ENCODE data around the gene PTPRG. TPM values are rescaled to one million over a fixed set of nuclear protein-coding genes. Genes with fewer than 3 reads are reported as not detected.

Gene PTPRG
- total RNA-seq, 2 experiments from 2014 or later = 0.03 to 0.05 TPM

DNA sequence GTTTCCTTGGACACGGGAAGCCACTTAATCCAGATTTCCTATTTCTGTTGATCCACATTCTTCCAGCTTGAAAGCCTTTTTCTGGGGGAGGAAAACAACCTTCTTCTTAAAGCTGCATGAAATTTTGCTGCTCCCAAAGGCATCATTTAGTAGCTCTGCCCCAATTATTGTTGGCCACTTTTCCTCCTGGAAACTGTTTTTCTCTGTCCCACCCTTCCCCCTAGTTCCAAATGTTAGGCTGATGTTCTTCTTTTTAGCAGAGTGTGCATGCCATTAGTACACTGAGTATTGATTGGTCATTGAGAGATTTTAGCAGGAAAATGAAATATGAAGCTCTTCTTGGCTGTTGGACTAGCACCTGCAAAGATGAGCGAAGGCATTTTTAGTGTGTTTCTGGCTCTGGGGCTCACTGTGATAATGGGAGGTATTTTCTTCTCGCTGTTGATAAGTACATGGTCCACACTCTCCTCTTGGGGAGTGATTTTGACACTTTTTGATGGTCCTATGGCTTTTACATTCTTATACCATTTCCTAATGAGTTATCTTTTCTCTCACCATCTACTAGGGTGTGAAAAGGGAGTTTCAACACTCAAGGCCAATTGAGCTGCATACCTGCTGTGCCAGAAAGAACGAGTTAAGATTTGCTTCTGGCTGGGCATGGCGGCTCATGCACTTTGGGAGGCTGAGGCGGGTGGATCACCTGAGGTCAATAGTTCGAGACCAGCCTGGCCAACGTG is 200.5 kb downstream of the PTPRG start:
- Mint-ChIP-seq H3K27ac (no peak overlapping the region), H3K36me3 (ENCODE audit: low read depth) (no peaks in the 10 kb centered on the region), H3K27me3 (no peaks in the 10 kb centered on the region), H3K4me3 (no peak overlapping the region), H3K9me3 (no peaks in the 10 kb centered on the region), H3K4me1 (ENCODE audit: low read depth) (no peaks in the 10 kb centered on the region)
- Histone ChIP-seq H3K36me3 (ENCODE audit: insufficient read depth, low read length) (no peaks in the 10 kb centered on the region), H3K9me3 (ENCODE audit: control insufficient read depth in 1 of 2, insufficient read depth in 1 of 2, low read length in 2 of 2) (peaks cover 0 to 5% of the 10 kb centered on the region in 2 experiments), H3K27ac (ENCODE audit: low read depth in 1 of 2, low read length in 2 of 2) (no peak overlapping the region), H3K27me3 (ENCODE audit: control insufficient read depth in 1 of 2, insufficient read depth in 2 of 2, low read length in 2 of 2) (no peaks in the 10 kb centered on the region), H3K4me1 (ENCODE audit: insufficient read depth, low read length) (no peaks in the 10 kb centered on the region), H3K4me3 (ENCODE audit: low read length) (no peak overlapping the region)
- TF ChIP-seq, protein P1, sequence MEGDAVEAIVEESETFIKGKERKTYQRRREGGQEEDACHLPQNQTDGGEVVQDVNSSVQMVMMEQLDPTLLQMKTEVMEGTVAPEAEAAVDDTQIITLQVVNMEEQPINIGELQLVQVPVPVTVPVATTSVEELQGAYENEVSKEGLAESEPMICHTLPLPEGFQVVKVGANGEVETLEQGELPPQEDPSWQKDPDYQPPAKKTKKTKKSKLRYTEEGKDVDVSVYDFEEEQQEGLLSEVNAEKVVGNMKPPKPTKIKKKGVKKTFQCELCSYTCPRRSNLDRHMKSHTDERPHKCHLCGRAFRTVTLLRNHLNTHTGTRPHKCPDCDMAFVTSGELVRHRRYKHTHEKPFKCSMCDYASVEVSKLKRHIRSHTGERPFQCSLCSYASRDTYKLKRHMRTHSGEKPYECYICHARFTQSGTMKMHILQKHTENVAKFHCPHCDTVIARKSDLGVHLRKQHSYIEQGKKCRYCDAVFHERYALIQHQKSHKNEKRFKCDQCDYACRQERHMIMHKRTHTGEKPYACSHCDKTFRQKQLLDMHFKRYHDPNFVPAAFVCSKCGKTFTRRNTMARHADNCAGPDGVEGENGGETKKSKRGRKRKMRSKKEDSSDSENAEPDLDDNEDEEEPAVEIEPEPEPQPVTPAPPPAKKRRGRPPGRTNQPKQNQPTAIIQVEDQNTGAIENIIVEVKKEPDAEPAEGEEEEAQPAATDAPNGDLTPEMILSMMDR (IDR thresholded peaks at IDR 0.05) = no peak
- ChIA-PET POLR2A (no interaction called here), CTCF (no interaction called here)
- intact Hi-C loops (cut with DNase I, micrococcal nuclease) = no loop called here
- ATAC-seq (ENCODE audit: poor library complexity) = no peak
- no peak for DNase-seq

GRCh38 chr3:61765157-61765876 is 203.9 kb downstream of the PTPRG start:
- ATAC-seq (ENCODE audit: poor library complexity) (no peak), DNase-seq (no peak)
- Histone ChIP-seq H3K4me1 (ENCODE audit: insufficient read depth, low read length) (no peaks in the 10 kb centered on the region), H3K9me3 (ENCODE audit: control insufficient read depth in 1 of 2, insufficient read depth in 1 of 2, low read length in 2 of 2) (peaks cover 0 to 5% of the 10 kb centered on the region in 2 experiments), H3K36me3 (ENCODE audit: insufficient read depth, low read length) (no peaks in the 10 kb centered on the region), H3K27ac (ENCODE audit: low read depth in 1 of 2, low read length in 2 of 2) (no peak overlapping the region), H3K4me3 (ENCODE audit: low read length) (no peak overlapping the region), H3K27me3 (ENCODE audit: control insufficient read depth in 1 of 2, insufficient read depth in 2 of 2, low read length in 2 of 2) (no peaks in the 10 kb centered on the region)
- Mint-ChIP-seq H3K4me3 (no peak overlapping the region), H3K27ac (no peak overlapping the region), H3K36me3 (ENCODE audit: low read depth) (no peaks in the 10 kb centered on the region), H3K27me3 (no peaks in the 10 kb centered on the region), H3K4me1 (ENCODE audit: low read depth) (no peaks in the 10 kb centered on the region), H3K9me3 (no peaks in the 10 kb centered on the region)
- TF ChIP-seq, protein P1 (IDR thresholded peaks at IDR 0.05) = no peak
- intact Hi-C loops (cut with DNase I, micrococcal nuclease) = no loop called here
- CTCF ChIA-PET = no interaction called here
- POLR2A ChIA-PET = no interaction called here

DNA sequence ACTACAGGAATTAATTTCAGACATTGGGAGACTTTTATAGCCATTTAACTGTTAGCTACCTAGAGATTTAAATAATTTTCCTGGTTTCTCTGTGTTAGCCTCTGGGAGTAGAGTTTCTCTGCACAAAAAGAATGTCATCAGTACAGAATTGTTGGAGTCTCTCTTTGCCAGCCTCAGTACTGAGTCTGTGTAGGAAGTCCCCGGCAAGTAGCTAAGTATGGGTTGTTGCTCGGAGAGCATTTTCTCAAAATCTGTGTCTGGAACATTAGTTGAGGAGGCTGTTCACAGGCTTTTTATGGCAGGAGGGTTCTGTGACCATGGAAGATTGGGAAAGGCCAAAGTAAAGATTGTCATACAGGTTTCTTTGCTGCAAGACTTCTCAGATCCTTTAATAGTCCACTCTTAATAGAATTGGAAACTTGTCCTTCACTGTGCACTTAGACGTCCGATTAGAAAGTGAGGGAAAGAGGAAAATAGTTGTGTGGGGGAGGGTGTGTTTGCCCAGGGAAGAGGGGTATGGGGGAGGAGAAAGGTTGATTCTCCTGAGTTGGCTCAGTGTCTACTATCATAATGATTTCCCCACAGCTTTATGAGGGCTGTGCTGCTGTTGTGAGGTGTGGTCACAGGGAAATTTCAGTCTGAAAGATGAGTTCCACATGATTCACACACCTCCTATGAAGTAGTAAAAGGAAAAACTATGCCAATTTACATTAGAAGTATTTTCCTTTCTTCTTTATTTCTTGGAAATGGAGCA is 207.1 kb downstream of the PTPRG start:
- no peaks in the 10 kb centered on the region for H3K36me3 ChIP-seq (ENCODE audit: insufficient read depth, low read length)
- TF ChIP-seq, protein P1 (IDR thresholded peaks at IDR 0.05) = no peak
- H3K27ac ChIP-seq (ENCODE audit: low read depth in 1 of 2, low read length in 2 of 2) = no peak overlapping the region
- DNase-seq (no peak), ATAC-seq (ENCODE audit: poor library complexity) (no peak)
- no peaks in the 10 kb centered on the region for H3K36me3 Mint-ChIP-seq (ENCODE audit: low read depth)
- no peaks in the 10 kb centered on the region for H3K27me3 ChIP-seq (ENCODE audit: control insufficient read depth in 1 of 2, insufficient read depth in 2 of 2, low read length in 2 of 2)
- H3K4me1 Mint-ChIP-seq (ENCODE audit: low read depth) = no peaks in the 10 kb centered on the region
- H3K4me1 ChIP-seq (ENCODE audit: insufficient read depth, low read length) = no peaks in the 10 kb centered on the region
- H3K9me3 Mint-ChIP-seq = no peaks in the 10 kb centered on the region
- no peak overlapping the region for H3K4me3 Mint-ChIP-seq
- H3K27me3 Mint-ChIP-seq = no peaks in the 10 kb centered on the region
- intact Hi-C loops (cut with DNase I, micrococcal nuclease) = no loop called here
- ChIA-PET POLR2A (no interaction called here), CTCF (interaction anchor here (0.9 kb wide), 1 partner anchor 222 kb away, joined by 4 read pairs; no protein-coding TSS in a partner anchor)
- no peak overlapping the region for H3K4me3 ChIP-seq (ENCODE audit: low read length)
- no peak overlapping the region for H3K27ac Mint-ChIP-seq
- no peaks in the 10 kb centered on the region for H3K9me3 ChIP-seq (ENCODE audit: control insufficient read depth in 1 of 2, insufficient read depth in 1 of 2, low read length in 2 of 2)

Data from CD4-positive, alpha-beta T cell (primary cell).